ENCODE measurements around the gene SSNA1. TPM values are rescaled to one million over a fixed set of nuclear protein-coding genes. Genes with fewer than 3 reads are reported as not detected.

SSNA1 gene
- total RNA-seq, 4 donors from 2014 or later, result 79.2 to 112 (median 93.1) TPM

- no peak overlapping the region for H3K4me3 ChIP-seq (ENCODE audit: low read depth, poor library complexity, severe bottlenecking)
- DNase-seq (ENCODE audit: low spot score in 2 of 2), result no peak
- WGBS, 2 donors, result 72 to 75% methylated on average over 14 to 17 of the region's 17 CpGs
- intact Hi-C loops (cut with DNase I; ENCODE audit: low total_unique reads), result no loop called here
- TF ChIP-seq POLR2A (IDR thresholded peaks at IDR 0.05), result no peak
- TF ChIP-seq CTCF (IDR thresholded peaks at IDR 0.05), result no peak
Measured at GRCh38 chr9:137141050-137141810, 47.2 kb upstream of the SSNA1 start.

- DNase-seq (ENCODE audit: low spot score in 2 of 2), result no peak
- H3K4me3 ChIP-seq (ENCODE audit: low read depth, poor library complexity, severe bottlenecking), result no peak overlapping the region
- intact Hi-C loops (cut with DNase I; ENCODE audit: low total_unique reads), result no loop called here
- TF ChIP-seq POLR2A (IDR thresholded peaks at IDR 0.05) (no peak), CTCF (IDR thresholded peaks at IDR 0.05) (no peak)
- WGBS, 2 donors, result 73 to 75% methylated on average over 24 of the region's 24 CpGs
Measured at GRCh38 chr9:137141976-137142936, 46.2 kb upstream of the SSNA1 start.

GRCh38 chr9:137143459-137143858 is 45.0 kb upstream of the SSNA1 start:
- TF ChIP-seq CTCF (IDR thresholded peaks at IDR 0.05), result no peak
- TF ChIP-seq POLR2A (IDR thresholded peaks at IDR 0.05), result no peak
- DNase-seq (ENCODE audit: low spot score in 2 of 2), result no peak
- 48 to 53% methylated on average over 4 of the region's 4 CpGs for WGBS, 2 donors
- intact Hi-C loops (cut with DNase I; ENCODE audit: low total_unique reads), result no loop called here
- H3K4me3 ChIP-seq (ENCODE audit: low read depth, poor library complexity, severe bottlenecking), result no peak overlapping the region

GRCh38 chr9:137145731-137146526 is 42.5 kb upstream of the SSNA1 start:
- no peak for TF ChIP-seq POLR2A (IDR thresholded peaks at IDR 0.05)
- no peak for TF ChIP-seq CTCF (IDR thresholded peaks at IDR 0.05)
- intact Hi-C loops (cut with DNase I; ENCODE audit: low total_unique reads), result no loop called here
- no peak overlapping the region for H3K4me3 ChIP-seq (ENCODE audit: low read depth, poor library complexity, severe bottlenecking)
- DNase-seq (ENCODE audit: low spot score in 2 of 2), result no peak
- 62 to 66% methylated on average over 23 to 36 of the region's 49 CpGs for WGBS, 2 donors

GRCh38 chr9:137146527-137146918 is 42.0 kb upstream of the SSNA1 start:
- no peak overlapping the region for H3K4me3 ChIP-seq (ENCODE audit: low read depth, poor library complexity, severe bottlenecking)
- WGBS, 2 donors, result 72 to 75% methylated on average over 5 to 9 of the region's 9 CpGs
- intact Hi-C loops (cut with DNase I; ENCODE audit: low total_unique reads), result no loop called here
- TF ChIP-seq POLR2A (IDR thresholded peaks at IDR 0.05) (no peak), CTCF (IDR thresholded peaks at IDR 0.05) (no peak)
- DNase-seq (ENCODE audit: low spot score in 2 of 2), result no peak

All from lower leg skin (tissue), 4 donors.